Testis (tissue), 3 donors: ENCODE data around the gene CYB561. TPM values are rescaled to one million over a fixed set of nuclear protein-coding genes. Genes with fewer than 3 reads are reported as not detected.
A peak's percentile ranks its signal among the peaks of the same experiment; 100 is the strongest.

Experiments
- DNase-seq: peaks from one replicate; pipeline ENCODE4 v3.0.0-alpha.2; 2019
- H3K27ac ChIP-seq, 2 donors: fragments of 200-600 bp; sonication (generic); one replicate each; pipeline ENCODE4 v1.5.1; 2019
- H3K27me3 ChIP-seq: fragments of 200-600 bp; sonication (generic); one replicate; pipeline ENCODE4 v1.5.1; 2019
- H3K36me3 ChIP-seq: fragments of 200-600 bp; sonication (generic); one replicate; pipeline ENCODE4 v1.5.1; 2017; ENCODE audit warnings: low read depth; ENCODE audit errors: missing control alignments
- H3K4me1 ChIP-seq: fragments of 200-600 bp; sonication (generic); one replicate; pipeline ENCODE4 v1.5.1; 2019
- H3K4me3 ChIP-seq, 2 donors: fragments of 200-600 bp; sonication (generic); one replicate each; pipeline ENCODE4 v1.5.1; 2017 to 2019
- H3K9me3 ChIP-seq: fragments of 200-600 bp; sonication (generic); one replicate; pipeline ENCODE4 v1.5.1; 2017
- POLR2A ChIP-seq: fragments of 450-650 bp; IDR thresholded peaks from one replicate; pipeline ENCODE4 v1.6.1; 2017; ENCODE audit warnings: antibody characterized with exemption, mild to moderate bottlenecking, moderate library complexity
- WGBS, 2 donors: methylation state at CpG; one replicate each; pipeline ENCODE4 v1.1.5; 2018; 5-methylcytosine and 5-hydroxymethylcytosine counted together
- intact Hi-C: fragments of 100-400 bp; cut with DNase I; formaldehyde crosslinking; loops from one replicate; pipeline ENCODE4 v1.15.1; 2023; ENCODE audit warnings: low total_unique reads
- polyA plus RNA-seq: library from polyadenylated mRNA; stranded (reverse); fragments of 350-450 nt; fragmentation: Illumina TruSeq; extraction: RNeasy Lipid Tissue Mini Kit (QIAGEN cat#74804); gene quantifications from one replicate; pipeline ENCODE4 v1.2.3, GENCODE V29; 2014; ENCODE audit warnings: low read depth, low replicate concordance; ENCODE audit not compliant: insufficient read depth
- total RNA-seq, 2 donors: library from RNA; depleted of rRNA; stranded (reverse); fragments of >200 nt; gene quantifications; one replicate each; pipeline ENCODE4 v1.2.3, GENCODE V29; 2016
- TF ChIP-seq, protein P1 (sequence below), 3 experiments: fragments of 450-650 bp in 2 of 3; fragments of 200-600 bp in 1 of 3; sonication (generic) in 1 of 3; IDR thresholded peaks; one replicate each; pipeline ENCODE4 v1.5.1; 2016 to 2019; ENCODE audit warnings: antibody characterized with exemption in 3 of 3, mild to moderate bottlenecking in 2 of 3, moderate library complexity in 1 of 3

Gene CYB561
- total and polyA plus RNA-seq, 3 donors from 2014 or later, result 17.6 to 20.7 (median 19.7) TPM

DNA sequence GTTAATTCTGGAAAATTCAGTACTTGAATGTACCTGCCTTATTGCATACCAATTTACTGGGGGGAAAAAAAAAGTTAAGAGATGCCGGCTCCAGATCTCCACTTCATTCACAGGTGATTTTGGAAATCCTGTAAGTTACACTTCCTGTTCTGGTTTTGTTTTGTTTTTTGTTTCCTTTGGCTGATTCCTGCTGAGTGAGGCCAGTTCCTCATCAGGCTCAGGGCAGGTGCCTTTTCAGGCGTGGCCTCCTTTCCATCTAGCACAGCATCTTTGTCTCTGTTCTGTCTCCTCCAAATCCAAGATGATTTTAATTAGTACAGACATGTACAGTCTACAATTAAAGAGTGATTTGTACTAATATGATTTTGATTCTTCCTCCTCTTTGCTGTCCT lies 19.2 kb downstream of the CYB561 start:
- Histone ChIP-seq H3K27me3 (no peaks in the 10 kb centered on the region), H3K36me3 (no peaks in the 10 kb centered on the region), H3K4me3 (no peak overlapping the region), H3K27ac (no peak overlapping the region), H3K4me1 (no peaks in the 10 kb centered on the region), H3K9me3 (no peaks in the 10 kb centered on the region)
- no peak for TF ChIP-seq POLR2A
- TF ChIP-seq, protein P1, sequence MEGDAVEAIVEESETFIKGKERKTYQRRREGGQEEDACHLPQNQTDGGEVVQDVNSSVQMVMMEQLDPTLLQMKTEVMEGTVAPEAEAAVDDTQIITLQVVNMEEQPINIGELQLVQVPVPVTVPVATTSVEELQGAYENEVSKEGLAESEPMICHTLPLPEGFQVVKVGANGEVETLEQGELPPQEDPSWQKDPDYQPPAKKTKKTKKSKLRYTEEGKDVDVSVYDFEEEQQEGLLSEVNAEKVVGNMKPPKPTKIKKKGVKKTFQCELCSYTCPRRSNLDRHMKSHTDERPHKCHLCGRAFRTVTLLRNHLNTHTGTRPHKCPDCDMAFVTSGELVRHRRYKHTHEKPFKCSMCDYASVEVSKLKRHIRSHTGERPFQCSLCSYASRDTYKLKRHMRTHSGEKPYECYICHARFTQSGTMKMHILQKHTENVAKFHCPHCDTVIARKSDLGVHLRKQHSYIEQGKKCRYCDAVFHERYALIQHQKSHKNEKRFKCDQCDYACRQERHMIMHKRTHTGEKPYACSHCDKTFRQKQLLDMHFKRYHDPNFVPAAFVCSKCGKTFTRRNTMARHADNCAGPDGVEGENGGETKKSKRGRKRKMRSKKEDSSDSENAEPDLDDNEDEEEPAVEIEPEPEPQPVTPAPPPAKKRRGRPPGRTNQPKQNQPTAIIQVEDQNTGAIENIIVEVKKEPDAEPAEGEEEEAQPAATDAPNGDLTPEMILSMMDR (IDR thresholded peaks at IDR 0.05), result no peak
- 73 to 82% methylated on average over 2 of the region's 2 CpGs for WGBS, 2 donors
- no peak for DNase-seq
- intact Hi-C loops, result loop anchor here (5.0 kb wide), 1 partner anchor 185 kb away; no protein-coding TSS in a partner anchor

- DNase-seq, result no peak
- Histone ChIP-seq H3K27ac (no peak overlapping the region), H3K4me3 (no peak overlapping the region), H3K9me3 (no peaks in the 10 kb centered on the region), H3K27me3 (no peaks in the 10 kb centered on the region), H3K4me1 (no peaks in the 10 kb centered on the region), H3K36me3 (no peaks in the 10 kb centered on the region)
- WGBS, 2 donors, result 83 to 85% methylated on average over 20 to 22 of the region's 22 CpGs
- intact Hi-C loops, result loop anchor here (5.0 kb wide), 1 partner anchor 186 kb away; no protein-coding TSS in a partner anchor
- no peak for TF ChIP-seq POLR2A
- TF ChIP-seq, protein P1 (IDR thresholded peaks at IDR 0.05), result no peak
Measured at GRCh38 chr17:63426041-63426916, 19.8 kb downstream of the CYB561 start.

GRCh38 chr17:63425483-63425882 lies 20.6 kb downstream of the CYB561 start:
- WGBS, 2 donors, result 5 to 8% methylated on average over 7 of the region's 7 CpGs
- TF ChIP-seq, protein P1 (IDR thresholded peaks at IDR 0.05), result peak; percentile 88 to 92 (median 92)
- no peak for TF ChIP-seq POLR2A
- Histone ChIP-seq H3K4me3 (no peak overlapping the region), H3K27ac (no peak overlapping the region), H3K4me1 (no peaks in the 10 kb centered on the region), H3K9me3 (no peaks in the 10 kb centered on the region), H3K36me3 (no peaks in the 10 kb centered on the region), H3K27me3 (no peaks in the 10 kb centered on the region)
- intact Hi-C loops, result loop anchor here (5.0 kb wide), 1 partner anchor 187 kb away; no protein-coding TSS in a partner anchor
- DNase-seq, result peak; percentile 89

DNA sequence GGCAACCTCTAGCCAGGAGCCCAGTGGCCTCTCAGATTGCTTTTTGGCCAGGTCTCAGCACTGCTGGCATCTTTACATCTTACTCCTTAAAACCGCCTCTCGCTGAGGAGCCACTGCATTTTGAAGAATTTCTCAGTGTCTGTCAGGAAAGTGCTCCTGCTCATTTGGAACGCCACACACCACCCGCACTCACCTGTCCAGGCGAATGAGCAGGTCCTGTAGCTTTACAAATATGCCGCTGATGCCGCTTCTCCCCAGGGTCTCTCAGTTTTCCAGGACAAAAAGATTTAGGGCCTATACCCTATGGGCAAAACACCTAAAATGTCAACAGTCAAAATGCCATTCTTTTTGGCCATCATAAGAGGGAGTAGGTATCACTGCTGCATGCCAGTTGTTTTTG lies 22.1 kb downstream of the CYB561 start:
- intact Hi-C loops, result no loop called here
- Histone ChIP-seq H3K9me3 (no peaks in the 10 kb centered on the region), H3K27me3 (no peaks in the 10 kb centered on the region), H3K36me3 (no peaks in the 10 kb centered on the region), H3K4me1 (no peaks in the 10 kb centered on the region), H3K4me3 (no peak overlapping the region), H3K27ac (no peak overlapping the region)
- DNase-seq, result no peak
- 91 to 93% methylated on average over 7 of the region's 7 CpGs for WGBS, 2 donors
- TF ChIP-seq POLR2A, result no peak
- TF ChIP-seq, protein P1 (IDR thresholded peaks at IDR 0.05), result no peak
